ENCODE measurements around the gene OAT.
A peak's percentile ranks its signal among the peaks of the same experiment; 100 is the strongest.

Gene OAT

DNA sequence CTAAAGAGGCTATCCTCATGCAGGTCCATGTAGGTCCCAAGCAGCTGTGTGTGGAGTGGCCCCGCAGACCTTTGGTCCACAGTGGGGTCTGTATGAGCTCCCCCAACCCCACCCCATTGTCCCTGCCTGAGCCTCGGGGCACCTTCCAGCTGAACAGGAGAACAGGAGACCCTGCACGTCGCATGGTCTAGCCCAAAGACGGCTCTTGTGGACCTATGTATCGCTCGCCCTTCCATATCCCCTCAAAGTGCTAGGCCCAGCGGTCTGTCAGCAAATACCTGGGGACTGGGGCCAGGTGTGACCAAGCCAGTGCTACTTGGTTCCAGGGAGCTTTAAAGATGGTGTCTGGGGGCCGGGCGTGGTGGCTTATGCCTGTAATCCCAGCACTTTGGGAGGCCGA, 43.0 kb downstream of the OAT start:
- WGBS, result 92% methylated on average over 10 of the region's 11 CpGs
- Histone ChIP-seq H4K91ac (ENCODE audit: low read length) (no peak overlapping the region), H4K8ac (ENCODE audit: low read length) (no peak overlapping the region)

DNA sequence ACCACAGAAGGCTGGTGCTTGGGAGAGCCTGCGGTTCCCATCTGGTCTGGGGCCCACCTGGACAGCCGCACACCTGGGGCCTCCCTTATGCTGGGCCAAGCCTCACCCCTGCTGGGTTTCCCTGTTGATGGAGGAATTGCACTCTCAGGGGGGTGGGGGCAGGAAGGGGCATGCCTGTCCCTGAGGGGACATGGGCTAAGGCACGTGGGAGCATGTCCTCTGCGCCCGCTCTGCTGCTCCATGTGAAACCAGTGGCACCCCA, 43.4 kb downstream of the OAT start:
- no peak overlapping the region for H3K4ac ChIP-seq (ENCODE audit: low read depth in 1 of 2, low read length in 2 of 2)
- H3K4me1 ChIP-seq (ENCODE audit: control insufficient read depth, insufficient read depth, low read depth, low read length), result peaks cover 9% of the 10 kb centered on the region
- no peak overlapping the region for H3K4me3 ChIP-seq (ENCODE audit: insufficient read depth in 1 of 2, low read depth in 1 of 2, low read length in 2 of 2)
- H2BK120ac ChIP-seq (ENCODE audit: low read depth, low read length), result no peak overlapping the region
- peak overlapping the region in 1 of 2 experiments; percentile 15 for H2BK12ac ChIP-seq (ENCODE audit: low read length in 2 of 2)
- 87% methylated on average over 5 of the region's 5 CpGs for whole genome bisulfite sequencing
- H3K23ac ChIP-seq (ENCODE audit: low read length in 2 of 2), result no peak overlapping the region
- H3K18ac ChIP-seq (ENCODE audit: low read depth in 1 of 2, low read length in 2 of 2), result no peak overlapping the region
- H3K27me3 ChIP-seq (ENCODE audit: control insufficient read depth in 1 of 2, insufficient read depth in 1 of 2, low read length in 2 of 2), result peaks cover 0 to 82% of the 10 kb centered on the region in 2 experiments
- no peak overlapping the region for H3K4me2 ChIP-seq (ENCODE audit: low read length, poor library complexity, severe bottlenecking)
- H3K27ac ChIP-seq (ENCODE audit: low read length, poor library complexity, severe bottlenecking), result no peak overlapping the region
- no peak overlapping the region for H3K14ac ChIP-seq (ENCODE audit: low read length in 2 of 2)
- peak overlapping the region; percentile 4 for H4K91ac ChIP-seq (ENCODE audit: low read length)
- H2AK5ac ChIP-seq (ENCODE audit: low read length, severe bottlenecking), result no peak overlapping the region
- no peak overlapping the region for H3K9ac ChIP-seq (ENCODE audit: low read length)
- no peak for DNase-seq
- H2BK15ac ChIP-seq (ENCODE audit: low read depth, poor library complexity, severe bottlenecking), result no peak overlapping the region
- H3K79me1 ChIP-seq (replicated peaks; ENCODE audit: low read length, poor library complexity, severe bottlenecking), result no peaks in the 10 kb centered on the region
- H4K8ac ChIP-seq (ENCODE audit: low read length), result no peak overlapping the region
- H3K36me3 ChIP-seq (ENCODE audit: control insufficient read depth in 1 of 2, insufficient read depth in 2 of 2, low read depth in 1 of 2, low read length in 2 of 2), result no peaks in the 10 kb centered on the region
- no peaks in the 10 kb centered on the region for H3K9me3 ChIP-seq (ENCODE audit: control insufficient read depth, low read length)
- no peak overlapping the region for H2BK5ac ChIP-seq (ENCODE audit: low read depth, low read length, poor library complexity, severe bottlenecking)
- H2AFZ ChIP-seq (ENCODE audit: low read depth, low read length), result no peak overlapping the region

More for the DNA sequence above, 43.0 kb downstream of the OAT start:
- H3K79me1 ChIP-seq (replicated peaks; ENCODE audit: low read length, poor library complexity, severe bottlenecking), result no peaks in the 10 kb centered on the region
- H3K23ac ChIP-seq (ENCODE audit: low read length in 2 of 2), result no peak overlapping the region
- no peak overlapping the region for H2BK5ac ChIP-seq (ENCODE audit: low read depth, low read length, poor library complexity, severe bottlenecking)
- H3K4me1 ChIP-seq (ENCODE audit: control insufficient read depth, insufficient read depth, low read depth, low read length), result peaks cover 11% of the 10 kb centered on the region
- H2BK120ac ChIP-seq (ENCODE audit: low read depth, low read length), result no peak overlapping the region
- H3K4ac ChIP-seq (ENCODE audit: low read depth in 1 of 2, low read length in 2 of 2), result no peak overlapping the region
- H3K4me2 ChIP-seq (ENCODE audit: low read length, poor library complexity, severe bottlenecking), result no peak overlapping the region
- peaks cover 0 to 82% of the 10 kb centered on the region in 2 experiments for H3K27me3 ChIP-seq (ENCODE audit: control insufficient read depth in 1 of 2, insufficient read depth in 1 of 2, low read length in 2 of 2)
- H2BK12ac ChIP-seq (ENCODE audit: low read length in 2 of 2), result peak overlapping the region in 1 of 2 experiments; percentile 15
- no peak for DNase-seq
- H3K9ac ChIP-seq (ENCODE audit: low read length), result no peak overlapping the region
- H3K14ac ChIP-seq (ENCODE audit: low read length in 2 of 2), result no peak overlapping the region
- H3K18ac ChIP-seq (ENCODE audit: low read depth in 1 of 2, low read length in 2 of 2), result no peak overlapping the region
- H3K9me3 ChIP-seq (ENCODE audit: control insufficient read depth, low read length), result no peaks in the 10 kb centered on the region
- no peak overlapping the region for H2AFZ ChIP-seq (ENCODE audit: low read depth, low read length)
- H3K36me3 ChIP-seq (ENCODE audit: control insufficient read depth in 1 of 2, insufficient read depth in 2 of 2, low read depth in 1 of 2, low read length in 2 of 2), result no peaks in the 10 kb centered on the region
- H2AK5ac ChIP-seq (ENCODE audit: low read length, severe bottlenecking), result no peak overlapping the region
- no peak overlapping the region for H2BK15ac ChIP-seq (ENCODE audit: low read depth, poor library complexity, severe bottlenecking)
- H3K4me3 ChIP-seq (ENCODE audit: insufficient read depth in 1 of 2, low read depth in 1 of 2, low read length in 2 of 2), result no peak overlapping the region
- no peak overlapping the region for H3K27ac ChIP-seq (ENCODE audit: low read length, poor library complexity, severe bottlenecking)

DNA sequence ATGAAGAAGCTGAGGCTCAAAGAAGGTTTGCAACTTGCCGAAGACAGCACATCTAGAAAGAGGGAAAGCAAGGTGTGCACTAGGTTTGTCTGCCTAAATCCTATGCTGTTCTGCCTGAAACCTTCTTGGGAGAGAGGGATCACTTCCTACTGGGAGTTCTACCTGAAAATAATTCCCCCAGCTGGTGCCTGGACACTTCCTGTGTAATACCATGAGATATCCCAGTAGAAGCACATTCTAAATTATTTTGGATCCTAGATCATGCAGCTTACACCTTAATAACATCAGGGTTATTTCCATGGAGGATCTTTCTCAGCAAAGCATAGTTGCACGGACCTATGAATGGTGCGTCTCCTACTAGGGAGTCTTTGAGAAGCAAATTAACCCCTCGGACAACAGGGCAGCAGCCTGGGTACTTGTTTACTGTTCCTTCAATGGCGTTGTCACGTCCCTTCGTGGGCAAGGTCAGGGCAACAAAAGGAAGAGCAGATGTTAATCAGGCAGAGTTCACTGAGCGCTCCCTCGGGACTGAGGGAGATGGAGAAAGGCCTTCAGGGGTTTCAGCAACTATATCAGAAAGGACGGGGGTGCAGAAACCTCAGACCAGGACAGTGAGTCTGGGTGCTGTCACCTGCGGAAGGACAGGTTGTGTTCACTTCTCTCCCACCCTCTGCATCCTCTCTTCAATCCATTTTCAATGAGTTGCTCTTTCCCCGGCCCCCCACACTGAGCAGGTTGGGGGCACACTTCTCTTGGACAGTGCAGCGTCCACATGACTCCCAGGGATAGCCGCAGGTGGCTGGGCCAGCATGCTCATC, 44.0 kb downstream of the OAT start:
- Histone ChIP-seq H3K18ac (ENCODE audit: low read depth in 1 of 2, low read length in 2 of 2) (no peak overlapping the region), H4K8ac (ENCODE audit: low read length) (no peak overlapping the region), H3K9ac (ENCODE audit: low read length) (no peak overlapping the region), H3K4me3 (ENCODE audit: insufficient read depth in 1 of 2, low read depth in 1 of 2, low read length in 2 of 2) (no peak overlapping the region), H3K9me3 (ENCODE audit: control insufficient read depth, low read length) (no peaks in the 10 kb centered on the region), H3K23ac (ENCODE audit: low read length in 2 of 2) (no peak overlapping the region), H3K14ac (ENCODE audit: low read length in 2 of 2) (no peak overlapping the region), H2BK120ac (ENCODE audit: low read depth, low read length) (no peak overlapping the region), H4K91ac (ENCODE audit: low read length) (peak overlapping the region; percentile 4), H2BK12ac (ENCODE audit: low read length in 2 of 2) (peak overlapping the region in 1 of 2 experiments; percentile 15), H2BK15ac (ENCODE audit: low read depth, poor library complexity, severe bottlenecking) (no peak overlapping the region), H2AFZ (ENCODE audit: low read depth, low read length) (no peak overlapping the region), H3K79me1 (replicated peaks; ENCODE audit: low read length, poor library complexity, severe bottlenecking) (no peaks in the 10 kb centered on the region), H2AK5ac (ENCODE audit: low read length, severe bottlenecking) (no peak overlapping the region), H3K4me1 (ENCODE audit: control insufficient read depth, insufficient read depth, low read depth, low read length) (peaks cover 9% of the 10 kb centered on the region), H3K27me3 (ENCODE audit: control insufficient read depth in 1 of 2, insufficient read depth in 1 of 2, low read length in 2 of 2) (peaks cover 0 to 82% of the 10 kb centered on the region in 2 experiments), H3K4ac (ENCODE audit: low read depth in 1 of 2, low read length in 2 of 2) (no peak overlapping the region), H2BK5ac (ENCODE audit: low read depth, low read length, poor library complexity, severe bottlenecking) (no peak overlapping the region), H3K4me2 (ENCODE audit: low read length, poor library complexity, severe bottlenecking) (no peak overlapping the region), H3K27ac (ENCODE audit: low read length, poor library complexity, severe bottlenecking) (no peak overlapping the region), H3K36me3 (ENCODE audit: control insufficient read depth in 1 of 2, insufficient read depth in 2 of 2, low read depth in 1 of 2, low read length in 2 of 2) (no peaks in the 10 kb centered on the region)
- WGBS, result 85% methylated on average over 14 of the region's 14 CpGs
- no peak for DNase-seq

DNA sequence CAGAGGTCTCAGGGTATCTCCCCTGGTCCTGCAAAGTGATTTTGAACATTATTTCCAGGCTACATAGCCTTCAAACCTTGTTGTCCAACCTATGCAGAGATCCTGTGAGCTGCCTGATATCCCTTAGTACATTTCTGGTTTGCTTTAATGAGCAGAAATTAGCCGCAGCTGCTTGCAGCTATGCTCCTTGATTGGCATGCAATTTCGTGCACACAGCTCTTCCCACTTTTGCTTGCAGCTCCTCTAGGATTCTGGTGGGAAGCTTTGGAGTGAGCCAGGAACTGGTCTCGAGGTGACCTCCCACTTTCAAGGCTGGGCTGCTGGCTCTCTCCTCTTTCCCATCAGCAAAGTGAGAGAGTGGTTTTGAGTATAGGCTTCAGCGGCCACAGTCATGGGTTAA, 45.8 kb downstream of the OAT start:
- H4K91ac ChIP-seq (ENCODE audit: low read length), result no peak overlapping the region
- 72% methylated on average over 3 of the region's 4 CpGs for WGBS
- no peak overlapping the region for H3K4me2 ChIP-seq (ENCODE audit: low read length, poor library complexity, severe bottlenecking)
- no peak overlapping the region for H3K4me3 ChIP-seq (ENCODE audit: insufficient read depth in 1 of 2, low read depth in 1 of 2, low read length in 2 of 2)
- no peak for DNase-seq
- H3K79me1 ChIP-seq (replicated peaks; ENCODE audit: low read length, poor library complexity, severe bottlenecking), result no peaks in the 10 kb centered on the region
- H3K27me3 ChIP-seq (ENCODE audit: control insufficient read depth in 1 of 2, insufficient read depth in 1 of 2, low read length in 2 of 2), result peaks cover 0 to 82% of the 10 kb centered on the region in 2 experiments
- no peak overlapping the region for H2BK12ac ChIP-seq (ENCODE audit: low read length in 2 of 2)
- no peaks in the 10 kb centered on the region for H3K36me3 ChIP-seq (ENCODE audit: control insufficient read depth in 1 of 2, insufficient read depth in 2 of 2, low read depth in 1 of 2, low read length in 2 of 2)
- H3K9me3 ChIP-seq (ENCODE audit: control insufficient read depth, low read length), result no peaks in the 10 kb centered on the region
- no peak overlapping the region for H3K27ac ChIP-seq (ENCODE audit: low read length, poor library complexity, severe bottlenecking)
- no peak overlapping the region for H2BK120ac ChIP-seq (ENCODE audit: low read depth, low read length)
- no peak overlapping the region for H2BK15ac ChIP-seq (ENCODE audit: low read depth, poor library complexity, severe bottlenecking)
- H3K4me1 ChIP-seq (ENCODE audit: control insufficient read depth, insufficient read depth, low read depth, low read length), result no peaks in the 10 kb centered on the region
- H2AFZ ChIP-seq (ENCODE audit: low read depth, low read length), result no peak overlapping the region
- no peak overlapping the region for H3K18ac ChIP-seq (ENCODE audit: low read depth in 1 of 2, low read length in 2 of 2)
- no peak overlapping the region for H3K4ac ChIP-seq (ENCODE audit: low read depth in 1 of 2, low read length in 2 of 2)
- H2AK5ac ChIP-seq (ENCODE audit: low read length, severe bottlenecking), result no peak overlapping the region
- no peak overlapping the region for H3K23ac ChIP-seq (ENCODE audit: low read length in 2 of 2)
- H3K9ac ChIP-seq (ENCODE audit: low read length), result no peak overlapping the region
- H3K14ac ChIP-seq (ENCODE audit: low read length in 2 of 2), result no peak overlapping the region
- no peak overlapping the region for H2BK5ac ChIP-seq (ENCODE audit: low read depth, low read length, poor library complexity, severe bottlenecking)
- peak overlapping the region; percentile 16 for H4K8ac ChIP-seq (ENCODE audit: low read length)

Measured in mesenchymal stem cell (in vitro differentiated cells and primary cell).